ENCODE measurements around the gene FNDC1.
"Not testable (repeated sequence)": the region's sequence is repeated elsewhere in the genome, so short reads cannot be mapped to it uniquely, and the experiment has no call there.

The FNDC1 gene

GRCh38 chr6:159261995-159262394 lies 92.8 kb downstream of the FNDC1 start:
- no peak for DNase-seq

GRCh38 chr6:159262586-159262985 lies 93.4 kb downstream of the FNDC1 start:
- no peak for DNase-seq

- DNase-seq, result no peak
These were observed 98.0 kb downstream of the FNDC1 start for GRCh38 chr6:159267165-159267564.

GRCh38 chr6:159268511-159268910 lies 99.3 kb downstream of the FNDC1 start:
- DNase-seq, result no peak

GRCh38 chr6:159271257-159271656 lies 102.1 kb downstream of the FNDC1 start:
- no peak for DNase-seq

GRCh38 chr6:159278626-159279025 lies 109.4 kb downstream of the FNDC1 start:
- no peak for DNase-seq

- no peak for DNase-seq
These were observed 110.6 kb downstream of the FNDC1 start for GRCh38 chr6:159279790-159280277.

- no peak for DNase-seq
These were observed 113.2 kb downstream of the FNDC1 start for GRCh38 chr6:159282421-159282820.

- not testable (repeated sequence) for DNase-seq
These were observed 115.5 kb downstream of the FNDC1 start for GRCh38 chr6:159284661-159285060.

GRCh38 chr6:159298840-159299239 lies 129.6 kb downstream of the FNDC1 start:
- no peak for DNase-seq

- no peak for DNase-seq
These were observed 130.4 kb downstream of the FNDC1 start for GRCh38 chr6:159299566-159299965.

- DNase-seq, result no peak
These were observed 132.1 kb downstream of the FNDC1 start for GRCh38 chr6:159301277-159301676.

- no peak for DNase-seq
These were observed 132.8 kb downstream of the FNDC1 start for GRCh38 chr6:159301810-159302593.

- DNase-seq, result no peak
These were observed 133.4 kb downstream of the FNDC1 start for GRCh38 chr6:159302594-159302992.

GRCh38 chr6:159303159-159303558 lies 134.0 kb downstream of the FNDC1 start:
- DNase-seq, result no peak

GRCh38 chr6:159303784-159304183 lies 134.6 kb downstream of the FNDC1 start:
- no peak for DNase-seq

GRCh38 chr6:159304641-159305040 lies 135.4 kb downstream of the FNDC1 start:
- no peak for DNase-seq

- no peak for DNase-seq
These were observed 136.0 kb downstream of the FNDC1 start for GRCh38 chr6:159305159-159305558.

- DNase-seq, result no peak
These were observed 136.8 kb downstream of the FNDC1 start for GRCh38 chr6:159305804-159306537.

GRCh38 chr6:159307246-159307790 lies 138.1 kb downstream of the FNDC1 start:
- no peak for DNase-seq

GRCh38 chr6:159308198-159308597 lies 139.0 kb downstream of the FNDC1 start:
- DNase-seq, result no peak

- no peak for DNase-seq
These were observed 140.5 kb downstream of the FNDC1 start for GRCh38 chr6:159309723-159310122.

- no peak for DNase-seq
These were observed 142.4 kb downstream of the FNDC1 start for GRCh38 chr6:159311618-159312017.

GRCh38 chr6:159312206-159312605 lies 143.0 kb downstream of the FNDC1 start:
- DNase-seq, result no peak

All from effector CD8-positive, alpha-beta T cell (primary cell).